ENCODE data around the gene SLX4. TPM values are rescaled to one million over a fixed set of nuclear protein-coding genes. Genes with fewer than 3 reads are reported as not detected.

Gene SLX4
- total RNA-seq, 1 donor from 2014 or later: 13.3 TPM

GRCh38 chr16:3638916-3639644 lies 27.7 kb upstream of the SLX4 start:
- Mint-ChIP-seq H3K4me1 (ENCODE audit: unreplicated experiment) (peaks cover 30% of the 10 kb centered on the region), H3K27ac (no peak overlapping the region), H3K27me3 (no peaks in the 10 kb centered on the region), H3K36me3 (peaks cover 7% of the 10 kb centered on the region), H3K4me3 (no peak overlapping the region), H3K9me3 (no peaks in the 10 kb centered on the region)
- TF ChIP-seq CTCF (conservative IDR thresholded peaks at IDR 0.05): no peak
- peak; percentile 51 for DNase-seq (ENCODE audit: extremely low spot score, unreplicated experiment)

GRCh38 chr16:3637371-3637923 lies 26.0 kb upstream of the SLX4 start:
- peak; percentile 58 for DNase-seq (ENCODE audit: extremely low spot score, unreplicated experiment)
- peaks cover 24% of the 10 kb centered on the region for H3K4me1 Mint-ChIP-seq (ENCODE audit: unreplicated experiment)
- no peak for TF ChIP-seq CTCF (conservative IDR thresholded peaks at IDR 0.05)
- H3K27ac Mint-ChIP-seq: peak overlapping the region; percentile 53
- no peaks in the 10 kb centered on the region for H3K9me3 Mint-ChIP-seq
- H3K36me3 Mint-ChIP-seq: peaks cover 7% of the 10 kb centered on the region
- H3K27me3 Mint-ChIP-seq: no peaks in the 10 kb centered on the region
- H3K4me3 Mint-ChIP-seq: no peak overlapping the region

- no peak overlapping the region for H3K27ac Mint-ChIP-seq
- no peak for TF ChIP-seq CTCF (conservative IDR thresholded peaks at IDR 0.05)
- H3K4me3 Mint-ChIP-seq: no peak overlapping the region
Measured at GRCh38 chr16:3625911-3626732, 14.7 kb upstream of the SLX4 start.

GRCh38 chr16:3625331-3625730 lies 13.9 kb upstream of the SLX4 start:
- DNase-seq (ENCODE audit: extremely low spot score, unreplicated experiment): peak; percentile 15
- H3K4me3 Mint-ChIP-seq: no peak overlapping the region
- no peaks in the 10 kb centered on the region for H3K36me3 Mint-ChIP-seq
- H3K4me1 Mint-ChIP-seq (ENCODE audit: unreplicated experiment): peaks cover 6% of the 10 kb centered on the region
- no peaks in the 10 kb centered on the region for H3K27me3 Mint-ChIP-seq
- H3K9me3 Mint-ChIP-seq: no peaks in the 10 kb centered on the region
- TF ChIP-seq CTCF (conservative IDR thresholded peaks at IDR 0.05): no peak
- H3K27ac Mint-ChIP-seq: no peak overlapping the region

More at GRCh38 chr16:3625911-3626732, 14.7 kb upstream of the SLX4 start:
- H3K27me3 Mint-ChIP-seq: no peaks in the 10 kb centered on the region
- no peaks in the 10 kb centered on the region for H3K9me3 Mint-ChIP-seq
- no peak for DNase-seq (ENCODE audit: extremely low spot score, unreplicated experiment)
- H3K4me1 Mint-ChIP-seq (ENCODE audit: unreplicated experiment): peaks cover 6% of the 10 kb centered on the region
- H3K36me3 Mint-ChIP-seq: no peaks in the 10 kb centered on the region

- Mint-ChIP-seq H3K4me1 (ENCODE audit: unreplicated experiment) (peaks cover 6% of the 10 kb centered on the region), H3K9me3 (no peaks in the 10 kb centered on the region), H3K27me3 (no peaks in the 10 kb centered on the region), H3K36me3 (no peaks in the 10 kb centered on the region), H3K27ac (no peak overlapping the region), H3K4me3 (no peak overlapping the region)
- TF ChIP-seq CTCF (conservative IDR thresholded peaks at IDR 0.05): no peak
- DNase-seq (ENCODE audit: extremely low spot score, unreplicated experiment): no peak
Measured at GRCh38 chr16:3623642-3624041, 12.2 kb upstream of the SLX4 start.

All from type B pancreatic cell (in vitro differentiated cells).